T1000 (cell line): ENCODE data around the gene GHRHR.

Experiments used
- DNase-seq: peaks from one replicate; lab custom pipeline; 2025; ENCODE audit warnings: mixed read lengths; lab: John Stamatoyannopoulos, UW

Gene GHRHR

DNA sequence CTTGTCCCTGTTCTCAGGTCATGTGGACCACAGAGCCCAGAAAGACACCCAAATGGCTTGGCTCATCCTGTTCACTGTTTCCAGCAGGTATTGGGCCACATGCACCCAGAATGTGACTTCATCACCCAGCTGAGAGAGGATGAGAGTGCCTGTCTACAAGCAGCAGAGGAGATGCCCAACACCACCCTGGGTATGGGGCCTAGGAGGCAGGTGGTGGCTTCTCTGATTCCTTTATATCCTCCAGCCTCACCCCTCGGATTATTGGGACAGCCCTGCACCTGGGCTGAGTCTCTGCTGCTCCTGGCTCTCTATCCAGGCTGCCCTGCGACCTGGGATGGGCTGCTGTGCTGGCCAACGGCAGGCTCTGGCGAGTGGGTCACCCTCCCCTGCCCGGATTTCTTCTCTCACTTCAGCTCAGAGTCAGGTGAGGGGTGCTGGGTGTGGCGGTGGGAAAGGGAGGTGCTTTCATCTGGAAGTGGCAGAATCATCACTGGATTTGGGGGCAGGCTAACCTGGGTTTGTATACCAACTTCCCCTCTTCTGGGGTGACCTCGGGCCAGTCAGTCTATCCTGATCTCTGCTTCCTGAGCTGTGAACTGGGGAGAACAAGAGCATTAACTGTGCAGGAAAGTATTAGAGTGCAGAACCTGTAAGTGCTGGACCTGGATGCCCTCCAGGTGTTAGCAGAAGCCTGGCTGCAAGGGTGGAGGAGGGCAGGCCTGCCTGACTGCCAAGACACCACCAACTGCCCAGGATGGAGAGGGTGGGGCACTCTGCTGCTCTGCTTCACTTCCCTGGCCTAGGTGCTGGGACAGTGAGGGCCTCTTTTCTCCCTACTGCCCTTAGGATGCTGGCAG, 5.2 kb downstream of the GHRHR start:
- no peak for DNase-seq

DNA sequence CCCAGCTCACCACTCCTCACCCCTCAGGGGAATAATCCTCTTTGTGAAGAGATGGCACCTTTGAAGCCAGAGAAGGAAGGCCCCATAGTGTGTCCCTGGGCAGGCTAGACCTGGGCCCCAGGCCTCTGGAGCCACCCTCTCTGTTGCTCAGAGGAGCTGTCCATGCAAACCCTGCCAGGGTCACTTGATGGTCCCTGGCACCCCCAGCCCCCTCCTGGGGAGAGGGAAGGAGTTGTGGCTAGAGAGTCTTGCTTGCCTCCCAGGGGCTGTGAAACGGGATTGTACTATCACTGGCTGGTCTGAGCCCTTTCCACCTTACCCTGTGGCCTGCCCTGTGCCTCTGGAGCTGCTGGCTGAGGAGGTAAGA, 5.8 kb downstream of the GHRHR start:
- no peak for DNase-seq

DNA sequence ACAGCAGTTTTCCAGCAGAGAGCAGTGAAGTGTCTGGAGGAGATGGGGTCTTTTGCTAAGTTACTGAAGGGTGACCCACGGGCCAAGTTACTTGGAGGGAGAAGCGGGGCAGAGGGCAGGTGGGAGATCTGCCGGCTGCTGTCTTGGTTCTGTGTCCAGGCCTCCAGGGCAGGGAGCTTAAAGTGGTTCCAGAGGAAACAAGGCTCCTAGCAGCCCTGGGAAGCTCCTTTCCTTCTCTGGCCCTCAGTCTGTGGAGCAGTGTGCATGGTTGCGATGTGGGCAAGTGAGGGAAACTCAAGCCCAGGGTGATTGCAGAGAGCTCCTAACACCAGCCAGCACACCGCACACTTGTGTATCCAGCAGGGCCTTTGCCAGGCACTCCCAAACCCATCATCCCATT, 6.3 kb downstream of the GHRHR start:
- no peak for DNase-seq

DNA sequence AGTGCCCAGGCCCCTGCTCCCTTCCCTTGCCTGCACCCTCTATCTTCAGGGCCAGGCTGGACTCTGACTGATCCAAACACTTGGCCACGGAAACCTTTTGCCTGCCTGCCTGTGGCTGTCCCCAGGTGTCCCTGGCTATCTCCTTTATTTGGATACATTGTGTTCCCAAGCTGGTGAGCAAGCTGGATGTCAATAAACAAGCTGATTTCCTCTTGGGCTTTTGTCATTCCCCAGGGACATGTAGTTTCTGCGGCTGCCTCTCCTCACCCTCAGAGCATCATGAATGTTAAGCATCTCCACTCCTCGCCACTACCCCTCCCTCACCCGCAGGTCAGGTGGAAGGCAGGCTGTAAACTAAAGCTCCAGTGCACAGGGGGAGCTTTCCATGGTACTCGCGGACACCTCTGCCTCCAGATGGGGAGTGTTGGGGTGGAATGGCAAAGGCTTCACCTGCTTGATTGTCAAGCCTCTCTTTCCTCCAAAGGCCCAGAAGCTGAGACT, 6.9 kb downstream of the GHRHR start:
- DNase-seq, result no peak

DNA sequence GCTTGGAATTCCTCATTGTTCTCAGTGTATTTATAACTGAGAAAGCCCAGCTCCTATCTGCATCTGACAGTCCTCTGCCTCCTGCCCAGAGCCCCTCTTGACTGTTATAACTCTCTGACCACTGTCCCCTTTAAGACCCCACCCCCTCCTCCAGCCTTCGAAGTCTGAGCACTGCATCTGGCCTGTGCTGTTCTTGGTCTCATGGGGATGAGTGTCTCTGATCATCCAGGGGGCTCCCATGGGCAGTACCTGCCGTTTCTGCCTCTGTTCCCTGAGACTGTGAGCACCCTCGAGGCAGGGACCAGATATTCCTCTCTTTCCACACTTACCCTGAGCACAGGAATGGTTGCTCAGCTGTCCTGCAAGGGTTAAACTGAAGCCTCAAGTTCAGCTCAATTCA, 7.7 kb downstream of the GHRHR start:
- DNase-seq, result no peak

DNA sequence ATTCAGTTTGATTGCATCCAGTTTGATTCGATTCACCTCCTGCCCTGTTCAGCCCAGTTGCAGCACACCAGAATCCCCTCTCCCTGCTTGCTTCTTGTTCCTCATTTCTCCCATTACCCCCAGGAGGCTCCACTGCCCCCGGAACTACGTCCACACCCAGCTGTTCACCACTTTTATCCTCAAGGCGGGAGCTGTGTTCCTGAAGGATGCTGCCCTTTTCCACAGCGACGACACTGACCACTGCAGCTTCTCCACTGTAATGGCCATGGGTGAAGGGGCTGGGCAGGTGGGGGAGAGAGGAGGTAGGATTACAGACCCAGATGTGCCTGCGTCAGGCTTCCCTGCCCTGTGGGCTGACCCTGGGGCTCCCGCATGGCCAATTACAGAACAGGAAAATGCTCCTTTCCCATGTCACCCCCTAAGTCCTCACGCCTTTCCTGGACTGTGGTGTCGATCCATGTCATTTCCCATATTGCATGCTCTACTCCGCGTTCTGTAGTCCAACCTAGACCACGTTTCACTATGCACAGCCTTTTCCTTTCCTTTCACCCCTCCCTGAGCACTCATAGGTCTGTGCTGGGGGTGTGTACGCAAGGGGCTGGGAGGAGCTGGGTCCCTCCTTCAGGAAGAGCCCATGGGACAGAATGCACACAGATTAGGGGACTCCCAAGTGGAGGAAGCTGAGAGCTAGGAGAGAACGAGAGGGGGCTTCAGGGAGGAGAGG, 8.2 kb downstream of the GHRHR start:
- no peak for DNase-seq

DNA sequence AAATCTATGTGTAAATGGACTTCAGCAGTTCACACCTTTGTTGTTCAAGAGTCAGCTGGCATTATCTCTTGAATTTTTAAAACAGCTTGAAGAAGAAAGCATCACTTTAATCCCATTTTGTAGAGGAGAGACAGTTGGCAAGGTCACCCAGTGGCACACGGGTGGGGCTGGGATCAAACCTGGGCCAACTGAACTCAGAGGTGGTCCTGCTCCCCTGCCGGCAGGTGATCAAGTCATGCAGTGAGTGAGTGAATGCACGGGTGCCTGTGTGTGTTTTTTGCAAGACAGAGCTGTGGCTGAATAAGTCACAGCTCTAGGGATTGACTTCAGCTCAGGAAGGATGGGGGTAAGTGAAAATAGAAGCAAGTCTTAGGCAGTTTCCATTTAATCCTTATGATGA, 9.5 kb downstream of the GHRHR start:
- no peak for DNase-seq

DNA sequence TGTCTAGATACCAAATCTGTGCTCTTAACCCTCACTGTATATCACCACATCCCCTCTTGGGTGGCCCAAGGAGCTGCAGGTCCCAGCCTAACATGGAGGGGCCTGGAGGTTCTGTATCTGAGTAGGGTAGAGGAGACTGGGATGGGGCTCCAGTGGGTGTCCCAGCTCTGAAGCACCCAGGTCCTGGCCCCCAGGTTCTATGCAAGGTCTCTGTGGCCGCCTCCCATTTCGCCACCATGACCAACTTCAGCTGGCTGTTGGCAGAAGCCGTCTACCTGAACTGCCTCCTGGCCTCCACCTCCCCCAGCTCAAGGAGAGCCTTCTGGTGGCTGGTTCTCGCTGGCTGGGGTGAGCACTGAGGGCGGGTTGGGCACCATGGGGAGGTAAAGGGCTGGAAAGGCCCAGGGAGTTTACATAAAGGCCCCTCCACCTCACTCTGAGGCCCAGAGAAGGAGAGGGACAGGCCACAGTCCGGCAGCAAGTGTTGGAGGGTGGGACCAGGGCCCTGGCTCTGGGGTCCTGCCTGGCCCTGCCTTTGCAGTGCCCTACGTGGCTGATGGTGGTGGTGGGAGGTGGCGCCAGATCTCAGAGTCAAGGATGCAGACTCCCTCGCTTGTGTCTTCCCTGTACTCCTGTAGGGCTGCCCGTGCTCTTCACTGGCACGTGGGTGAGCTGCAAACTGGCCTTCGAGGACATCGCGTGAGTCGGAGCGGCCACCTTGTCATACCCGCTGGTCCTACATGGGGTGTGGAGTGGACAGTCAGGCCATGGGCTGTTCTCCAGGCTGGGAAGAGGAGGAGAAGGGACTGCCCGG, 10.2 kb downstream of the GHRHR start:
- no peak for DNase-seq

DNA sequence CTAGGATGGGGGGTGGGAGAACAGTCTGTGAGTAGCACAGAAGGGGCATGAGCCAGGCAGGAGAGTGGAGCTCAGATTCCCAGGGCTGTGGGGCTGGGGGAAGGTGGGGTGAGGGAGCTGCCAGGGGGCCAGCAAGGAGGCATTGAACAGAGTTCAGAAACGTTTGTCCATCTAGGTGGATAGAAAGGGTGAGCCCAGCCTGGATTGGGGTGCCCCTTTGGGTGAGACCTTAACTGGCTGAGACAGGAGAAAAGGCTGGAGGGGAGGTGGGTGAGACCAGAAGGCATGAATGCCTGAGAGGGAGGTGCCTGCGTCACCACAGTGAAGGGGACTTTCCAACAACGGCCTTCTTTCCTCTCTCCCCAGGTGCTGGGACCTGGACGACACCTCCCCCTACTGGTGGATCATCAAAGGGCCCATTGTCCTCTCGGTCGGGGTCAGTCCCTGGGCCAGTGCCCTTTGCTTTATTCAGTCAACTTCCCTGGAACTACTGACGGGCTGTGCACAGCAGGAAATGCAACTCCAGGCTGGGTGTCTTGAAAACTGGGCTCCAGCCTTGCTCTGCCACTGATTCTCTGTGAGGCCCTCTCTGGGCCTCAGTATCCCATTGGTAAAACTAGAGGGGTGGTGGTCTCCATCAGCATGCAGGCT, 11.0 kb downstream of the GHRHR start:
- no peak for DNase-seq

DNA sequence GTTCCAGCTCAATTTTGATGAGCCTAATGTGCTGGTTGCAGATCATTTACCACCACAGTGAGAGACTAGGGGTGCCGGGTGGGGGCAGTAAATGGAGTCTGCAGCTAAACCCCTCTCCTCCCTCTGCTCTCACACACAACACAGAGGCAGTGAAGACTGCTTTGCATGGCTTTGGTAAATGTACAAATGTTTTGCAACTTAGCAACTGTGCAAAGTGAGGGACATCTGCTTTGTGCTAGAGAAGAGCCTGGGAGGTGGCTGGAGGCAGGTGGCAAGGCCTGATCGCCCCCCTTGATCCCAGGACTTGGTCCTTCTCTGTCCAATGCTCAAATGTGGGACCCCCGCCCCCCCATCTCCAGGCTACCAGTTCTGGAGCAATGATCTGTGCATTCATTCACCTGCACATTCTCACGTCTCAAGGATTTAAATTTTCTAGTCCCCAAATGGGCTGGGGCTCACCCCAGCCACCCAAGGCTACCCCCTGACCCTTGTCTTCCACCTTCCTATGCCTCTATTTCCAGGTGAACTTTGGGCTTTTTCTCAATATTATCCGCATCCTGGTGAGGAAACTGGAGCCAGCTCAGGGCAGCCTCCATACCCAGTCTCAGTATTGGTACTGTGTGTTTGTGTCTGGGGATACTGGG, 11.6 kb downstream of the GHRHR start:
- DNase-seq, result no peak

DNA sequence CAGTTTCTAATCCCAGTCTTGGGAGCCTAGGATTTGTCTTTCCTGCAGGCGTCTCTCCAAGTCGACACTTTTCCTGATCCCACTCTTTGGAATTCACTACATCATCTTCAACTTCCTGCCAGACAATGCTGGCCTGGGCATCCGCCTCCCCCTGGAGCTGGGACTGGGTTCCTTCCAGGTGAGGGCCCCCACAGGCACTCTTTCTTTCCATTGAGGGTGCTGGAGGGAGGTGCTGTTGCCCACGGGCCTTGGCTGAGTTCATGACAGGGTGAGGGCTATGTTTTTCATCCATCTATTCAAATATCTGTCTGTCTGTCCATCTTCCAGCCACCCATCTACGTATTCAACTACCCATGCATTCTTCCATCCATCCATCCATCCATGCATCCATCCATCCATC, 12.6 kb downstream of the GHRHR start:
- DNase-seq, result no peak

DNA sequence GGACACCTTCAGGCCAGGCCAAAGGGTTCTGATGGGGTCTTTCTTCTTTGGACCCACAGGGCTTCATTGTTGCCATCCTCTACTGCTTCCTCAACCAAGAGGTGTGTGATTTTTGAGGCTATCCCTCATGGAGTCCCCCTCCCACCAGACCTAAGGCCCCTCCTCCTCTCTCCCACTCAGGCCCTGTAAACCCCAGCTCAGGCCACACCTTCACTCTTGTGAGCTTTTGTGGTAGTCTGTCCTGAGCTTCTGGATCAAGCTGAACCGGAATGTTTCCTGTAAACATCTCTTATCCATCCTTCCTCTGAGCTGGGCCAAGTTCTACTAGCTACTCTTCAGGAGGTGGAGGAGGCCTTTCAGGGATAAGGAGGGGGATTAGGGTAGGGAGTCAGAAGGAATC, 13.5 kb downstream of the GHRHR start:
- no peak for DNase-seq

DNA sequence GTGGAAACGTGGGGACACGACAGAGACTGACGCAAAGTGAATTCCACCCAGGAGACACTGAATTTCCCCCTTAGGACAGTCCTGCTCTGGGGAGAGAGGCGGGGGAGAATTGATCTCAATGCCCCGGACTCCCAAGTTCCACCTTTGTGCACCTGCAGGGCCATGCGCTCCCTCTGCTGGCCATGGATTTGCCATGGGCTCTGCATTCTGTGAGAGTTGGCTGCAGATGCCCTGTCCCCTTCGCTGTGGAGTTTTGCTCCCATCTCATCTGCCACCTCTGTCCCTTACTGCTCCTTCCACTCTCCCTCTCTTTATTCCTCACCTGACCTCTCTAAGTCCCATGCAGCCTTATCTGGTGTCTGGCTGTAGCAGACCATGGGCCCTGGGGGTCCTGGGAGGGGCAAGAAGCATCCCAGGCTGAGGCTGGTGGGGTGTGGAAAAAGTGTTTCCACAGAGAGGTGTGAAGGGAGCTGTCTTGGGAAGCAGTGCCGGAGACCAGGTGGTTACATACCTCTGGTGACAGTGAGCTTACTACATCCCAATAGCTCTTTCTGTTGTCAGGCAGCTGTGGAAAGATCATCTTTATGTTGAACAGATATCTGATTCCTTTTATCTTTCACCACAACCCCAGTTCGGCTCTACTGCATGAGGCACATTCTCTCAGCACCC, 14.3 kb downstream of the GHRHR start:
- no peak for DNase-seq

DNA sequence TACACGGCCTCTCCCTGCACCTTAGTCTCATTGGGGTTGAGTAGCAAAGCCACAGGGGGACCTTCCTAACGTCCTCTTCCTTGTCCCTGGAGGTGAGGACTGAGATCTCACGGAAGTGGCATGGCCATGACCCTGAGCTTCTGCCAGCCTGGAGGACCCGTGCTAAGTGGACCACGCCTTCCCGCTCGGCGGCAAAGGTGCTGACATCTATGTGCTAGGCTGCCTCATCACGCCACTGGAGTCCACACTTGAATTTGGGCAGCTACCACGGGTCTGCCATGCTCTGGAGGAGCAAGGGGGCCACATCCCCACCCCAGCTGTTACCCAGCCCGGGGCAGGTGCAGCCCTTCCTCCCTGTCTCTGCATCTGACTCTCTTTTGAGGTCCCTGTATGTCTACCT, 15.3 kb downstream of the GHRHR start:
- DNase-seq, result no peak

DNA sequence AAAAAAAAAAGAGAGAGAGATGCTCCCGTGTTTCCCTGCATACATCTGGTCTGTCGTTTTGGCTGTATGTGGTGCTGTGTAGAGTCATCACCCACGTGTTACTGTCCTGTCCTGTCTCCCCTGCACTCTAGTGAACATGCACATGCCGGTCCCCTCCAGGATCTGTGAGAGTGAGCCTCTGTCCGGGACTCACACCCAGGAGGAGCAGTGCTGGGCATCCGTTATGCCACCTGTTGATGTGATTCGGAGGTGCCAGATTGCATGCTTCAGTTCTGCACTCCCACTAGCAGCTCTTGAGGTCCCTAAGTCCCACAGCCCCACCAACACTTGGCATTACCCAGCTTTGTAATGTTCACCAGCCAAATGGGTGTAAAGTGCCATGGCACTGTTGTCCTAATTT, 16.4 kb downstream of the GHRHR start:
- no peak for DNase-seq

DNA sequence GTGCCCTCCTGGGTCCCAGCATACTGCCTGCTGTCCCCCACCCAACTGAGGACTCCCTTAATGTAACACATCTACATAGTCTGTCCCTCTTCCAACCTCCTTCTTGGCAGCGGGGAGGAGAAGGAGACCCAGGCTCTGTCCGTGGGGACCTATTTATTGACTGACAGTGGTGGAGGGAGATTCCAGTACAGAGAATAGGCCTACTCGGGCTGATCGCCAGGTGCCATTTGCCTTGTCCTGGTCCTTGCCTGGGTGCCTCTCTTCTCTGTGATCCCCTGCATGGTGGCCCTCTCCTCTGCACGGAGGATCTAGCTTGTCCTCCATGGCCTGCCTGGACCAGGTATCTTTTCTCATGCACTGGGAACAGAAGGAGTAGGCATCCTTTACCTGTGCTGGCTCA, 17.0 kb downstream of the GHRHR start:
- DNase-seq, result no peak

DNA sequence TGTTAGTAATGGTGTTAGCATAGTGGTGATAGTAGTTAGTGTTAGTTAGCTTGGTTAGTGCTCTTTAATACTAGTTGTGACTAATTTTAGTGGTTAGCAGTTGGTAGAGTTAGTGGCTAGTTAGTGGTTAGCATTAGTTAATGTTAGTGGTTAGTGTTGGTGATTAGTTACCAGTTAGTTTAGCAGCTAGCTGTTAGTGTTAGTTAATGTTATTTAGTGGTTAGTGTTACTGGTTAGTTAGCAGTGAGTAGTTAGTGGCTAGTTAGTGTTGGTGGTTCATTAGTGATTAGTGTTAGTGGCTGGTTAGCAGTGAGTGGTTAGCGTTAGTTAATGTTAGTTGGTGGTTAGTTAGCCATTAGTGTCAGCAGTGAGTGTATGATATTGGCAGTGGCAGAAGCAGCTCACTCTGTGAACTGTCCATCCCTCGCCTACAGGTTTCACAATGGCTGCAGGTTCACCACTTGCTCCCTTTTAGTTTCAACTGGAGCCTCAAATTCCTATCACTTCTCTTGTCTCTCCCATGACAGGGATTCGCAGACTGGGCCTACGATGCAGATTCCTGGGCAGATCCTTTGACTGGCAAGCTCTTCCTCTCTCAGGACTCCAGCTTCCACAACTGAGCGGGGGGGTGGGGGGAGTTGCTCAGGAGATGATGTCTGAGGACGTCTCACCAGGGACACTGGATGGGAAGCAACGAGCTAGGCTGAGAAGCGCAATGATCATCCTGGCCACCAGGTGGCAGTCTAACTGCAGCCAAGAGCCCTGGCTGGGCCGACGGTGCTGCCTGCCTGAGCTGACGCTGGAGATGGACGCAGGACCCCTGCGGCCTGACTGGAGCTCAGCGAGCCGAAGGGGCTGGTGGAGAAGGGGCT, 19.5 kb downstream of the GHRHR start:
- DNase-seq, result peak; percentile 65

DNA sequence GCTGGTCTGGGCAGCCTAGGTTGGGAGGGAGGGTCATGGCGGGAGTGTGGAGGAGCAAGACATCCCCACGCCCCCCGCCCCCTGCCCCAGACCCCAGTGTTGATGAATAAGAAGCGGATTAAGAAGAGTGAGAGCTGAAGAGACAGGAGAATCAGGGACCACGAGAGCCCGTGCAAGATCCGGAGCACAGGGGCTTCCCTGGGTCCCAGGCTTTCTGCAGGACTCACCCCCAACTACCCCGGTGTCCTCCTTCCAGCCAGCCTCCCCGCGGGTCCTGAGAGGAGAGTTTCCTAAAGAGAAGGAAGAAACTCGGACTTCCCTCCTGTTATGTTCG, 20.1 kb downstream of the GHRHR start:
- no peak for DNase-seq

DNA sequence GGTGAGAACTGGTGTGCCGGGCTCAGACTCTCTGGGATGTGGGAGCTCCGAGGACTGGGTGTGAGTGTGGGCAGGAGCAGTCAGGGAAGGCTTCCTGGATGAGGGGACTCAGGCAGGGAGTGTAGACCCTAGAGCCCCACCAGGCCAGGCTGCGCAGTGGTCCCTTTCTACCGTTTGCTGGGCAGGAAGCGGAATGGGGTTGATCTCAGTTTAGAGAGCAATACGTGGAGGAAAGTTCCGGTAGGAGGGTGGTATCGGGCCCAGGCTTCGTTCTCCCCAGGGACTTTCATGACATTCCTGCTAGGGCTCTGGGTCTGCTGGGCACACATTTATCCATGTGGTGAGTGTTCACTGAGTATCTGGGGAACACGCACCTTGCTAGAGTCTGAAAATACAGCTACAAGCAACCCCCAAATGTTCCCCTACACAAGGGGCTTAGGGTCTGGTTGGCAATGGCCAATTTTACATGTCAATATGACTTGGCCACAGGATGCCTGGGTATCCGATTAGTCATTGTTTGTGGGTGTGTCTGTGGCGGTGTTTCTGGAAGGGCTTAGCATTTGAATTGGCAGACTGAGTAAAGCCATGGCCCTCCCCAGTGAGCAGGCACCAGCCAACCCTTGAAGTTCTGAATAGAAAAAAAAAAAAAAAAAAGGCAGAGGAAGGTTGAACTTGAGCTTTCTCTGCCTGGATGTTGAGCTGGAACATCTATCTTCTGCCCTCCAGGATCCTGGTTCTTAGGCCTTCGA, 20.8 kb downstream of the GHRHR start:
- DNase-seq, result peak; percentile 26
